ENCODE data around the gene TNS3. TPM values are rescaled to one million over a fixed set of nuclear protein-coding genes. Genes with fewer than 3 reads are reported as not detected.

Gene TNS3
- total RNA-seq, 1 donor from 2014 or later: 40.8 TPM

DNA sequence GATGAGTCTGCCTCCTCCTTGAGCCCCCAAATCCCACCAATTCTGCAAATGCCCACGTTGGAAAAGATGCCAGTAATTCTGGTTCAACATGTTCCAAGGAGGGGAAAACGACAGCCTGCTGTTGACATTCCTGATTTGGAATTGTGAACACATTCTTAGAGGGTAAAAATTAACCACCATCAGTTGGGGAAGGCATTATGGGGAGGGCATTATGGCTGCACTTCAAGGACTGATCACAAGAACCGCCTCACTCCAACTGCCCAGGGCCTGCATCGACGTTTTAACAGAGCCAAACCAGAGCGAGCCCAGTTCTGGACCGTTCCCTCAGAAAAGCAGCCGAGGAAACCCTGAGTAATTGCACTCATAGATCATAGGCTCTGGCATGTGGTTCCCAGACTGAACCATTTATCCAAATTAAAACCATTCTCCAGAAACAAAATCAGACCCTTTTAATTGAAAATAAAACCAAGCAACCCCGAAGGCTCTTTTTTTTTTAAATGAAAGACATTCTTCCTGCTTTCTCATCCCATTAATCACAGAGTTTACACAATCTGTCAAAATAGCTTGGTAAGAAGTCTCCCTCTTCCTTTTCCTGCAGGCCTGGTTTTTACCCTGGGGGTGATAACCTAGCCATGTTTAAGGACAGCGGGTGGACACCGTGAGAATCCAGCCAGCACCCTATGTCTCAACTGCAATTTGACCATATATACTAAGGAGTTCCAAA, 8.0 kb downstream of the TNS3 start:
- DNase-seq (ENCODE audit: low read depth): peak; percentile 68
- H3K4me3 ChIP-seq (ENCODE audit: low read depth, low read length): peak overlapping the region; percentile 27
- TF ChIP-seq, protein P1, sequence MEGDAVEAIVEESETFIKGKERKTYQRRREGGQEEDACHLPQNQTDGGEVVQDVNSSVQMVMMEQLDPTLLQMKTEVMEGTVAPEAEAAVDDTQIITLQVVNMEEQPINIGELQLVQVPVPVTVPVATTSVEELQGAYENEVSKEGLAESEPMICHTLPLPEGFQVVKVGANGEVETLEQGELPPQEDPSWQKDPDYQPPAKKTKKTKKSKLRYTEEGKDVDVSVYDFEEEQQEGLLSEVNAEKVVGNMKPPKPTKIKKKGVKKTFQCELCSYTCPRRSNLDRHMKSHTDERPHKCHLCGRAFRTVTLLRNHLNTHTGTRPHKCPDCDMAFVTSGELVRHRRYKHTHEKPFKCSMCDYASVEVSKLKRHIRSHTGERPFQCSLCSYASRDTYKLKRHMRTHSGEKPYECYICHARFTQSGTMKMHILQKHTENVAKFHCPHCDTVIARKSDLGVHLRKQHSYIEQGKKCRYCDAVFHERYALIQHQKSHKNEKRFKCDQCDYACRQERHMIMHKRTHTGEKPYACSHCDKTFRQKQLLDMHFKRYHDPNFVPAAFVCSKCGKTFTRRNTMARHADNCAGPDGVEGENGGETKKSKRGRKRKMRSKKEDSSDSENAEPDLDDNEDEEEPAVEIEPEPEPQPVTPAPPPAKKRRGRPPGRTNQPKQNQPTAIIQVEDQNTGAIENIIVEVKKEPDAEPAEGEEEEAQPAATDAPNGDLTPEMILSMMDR (conservative IDR thresholded peaks at IDR 0.05; ENCODE audit: low read depth, low read length): no peak

DNA sequence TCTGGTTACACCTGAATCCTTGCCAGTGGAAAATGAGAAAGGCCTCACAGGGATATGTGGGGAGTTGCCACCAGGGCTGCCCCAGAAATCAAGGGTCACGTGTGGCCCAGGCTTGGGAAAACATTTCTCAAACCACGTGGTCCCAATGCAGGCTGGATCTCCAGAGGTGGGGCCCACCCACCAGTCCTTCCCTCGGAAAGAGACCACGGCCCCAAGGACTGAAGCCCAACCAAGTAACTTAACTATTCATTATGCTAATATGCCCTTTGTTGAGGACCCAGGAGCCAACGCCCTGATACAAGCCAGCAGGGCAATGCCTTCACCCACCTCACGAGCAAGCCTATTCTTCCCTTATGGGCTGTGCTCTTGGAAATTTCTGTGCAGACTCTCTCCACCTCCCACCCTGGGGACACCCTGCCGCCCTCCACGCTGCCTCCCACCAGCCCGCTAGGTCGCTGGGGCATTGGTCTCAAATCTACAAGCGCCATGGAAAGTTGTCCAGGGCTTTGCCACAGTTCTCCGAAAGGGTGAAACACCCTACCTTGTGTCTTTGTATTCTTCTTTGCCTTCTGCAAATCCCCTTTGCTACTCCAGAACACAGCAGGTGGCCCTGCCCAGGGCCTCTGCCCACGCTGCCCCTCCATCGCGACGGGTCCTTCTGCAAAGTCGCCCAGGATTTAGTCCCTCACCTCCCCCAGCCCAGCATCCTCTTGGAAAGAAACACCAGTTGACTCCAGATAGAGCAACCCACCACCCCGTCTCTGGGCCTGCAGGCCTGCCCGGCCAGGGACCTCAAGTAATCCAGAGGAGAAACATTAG, 8.8 kb downstream of the TNS3 start:
- H3K4me3 ChIP-seq (ENCODE audit: low read depth, low read length): peak overlapping the region; percentile 27
- no peak for DNase-seq (ENCODE audit: low read depth)
- TF ChIP-seq, protein P1 (conservative IDR thresholded peaks at IDR 0.05; ENCODE audit: low read depth, low read length): no peak

DNA sequence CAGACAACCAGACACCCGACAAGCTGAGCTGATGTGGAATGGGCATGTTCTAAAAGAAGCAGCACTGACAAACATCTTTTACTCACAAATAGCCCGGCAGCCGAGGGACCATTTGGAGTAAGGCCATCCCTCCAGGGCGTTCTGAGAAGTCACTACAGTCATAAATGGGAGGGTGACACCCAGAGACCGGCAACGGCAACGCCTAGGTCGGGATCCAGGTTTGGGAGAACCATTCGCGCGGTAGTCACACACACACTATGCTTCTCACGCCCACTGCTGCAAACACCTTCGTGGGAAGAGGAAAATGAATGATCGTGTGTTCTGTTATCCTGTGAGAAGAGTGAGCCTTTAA, 9.8 kb downstream of the TNS3 start:
- TF ChIP-seq, protein P1 (conservative IDR thresholded peaks at IDR 0.05; ENCODE audit: low read depth, low read length): no peak
- DNase-seq (ENCODE audit: low read depth): no peak
- H3K4me3 ChIP-seq (ENCODE audit: low read depth, low read length): peak overlapping the region; percentile 19

DNA sequence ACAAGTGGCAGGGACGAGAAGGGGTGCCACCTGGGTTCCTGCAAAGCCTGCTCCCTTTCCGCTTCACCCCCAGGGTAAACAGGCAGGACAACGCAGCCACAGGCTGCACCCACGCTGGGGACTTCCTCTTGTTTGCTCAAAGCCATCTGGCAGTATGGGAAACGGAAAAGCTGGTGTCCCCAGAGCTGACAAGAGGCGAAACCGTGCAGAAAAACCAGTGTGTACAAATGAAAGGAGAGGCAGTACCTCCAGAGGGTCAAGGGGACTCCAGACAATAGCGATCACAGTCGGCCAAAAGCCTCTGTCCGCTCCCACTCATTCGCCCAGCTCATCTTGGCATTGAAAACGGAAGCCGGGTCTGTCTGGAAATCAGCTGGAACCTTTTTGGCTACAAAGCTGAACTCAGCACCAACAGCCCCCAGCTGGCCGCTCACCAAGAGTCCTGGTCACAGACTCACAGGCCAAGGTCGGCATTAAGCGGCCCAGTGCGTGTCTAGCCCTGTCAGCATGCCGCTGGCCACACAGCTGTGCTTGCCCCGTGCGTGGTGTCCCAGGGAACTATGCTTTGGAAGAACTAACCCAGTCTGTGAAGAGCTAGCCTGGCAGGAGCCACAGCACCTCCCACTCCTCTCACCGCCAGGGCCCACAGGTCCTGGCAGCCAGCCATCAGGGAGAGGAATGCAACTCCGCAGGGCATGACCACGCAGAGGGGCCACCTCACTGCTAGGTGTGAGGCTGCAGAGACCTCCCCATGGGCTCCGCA, 10.4 kb downstream of the TNS3 start:
- TF ChIP-seq, protein P1 (conservative IDR thresholded peaks at IDR 0.05; ENCODE audit: low read depth, low read length): no peak
- H3K4me3 ChIP-seq (ENCODE audit: low read depth, low read length): peak overlapping the region; percentile 19
- no peak for DNase-seq (ENCODE audit: low read depth)

DNA sequence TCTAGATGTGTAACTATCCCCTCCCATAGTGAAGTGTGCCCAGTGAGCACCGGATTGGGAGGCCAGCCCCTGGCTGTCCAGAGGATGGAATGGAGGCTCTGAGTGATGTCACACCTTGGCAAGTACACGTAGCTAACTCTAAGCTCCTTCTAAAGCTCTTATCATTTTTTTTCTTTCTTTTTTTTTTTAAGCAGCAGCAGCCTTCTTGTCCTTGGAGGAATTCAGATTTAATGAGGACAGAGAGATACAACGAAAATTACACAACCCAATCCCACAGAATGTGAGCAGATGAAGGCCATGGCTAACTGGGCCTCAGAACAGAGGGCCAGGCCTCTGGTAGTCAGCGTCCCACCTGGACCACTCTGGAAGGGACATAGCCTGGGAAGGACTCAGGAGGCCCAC, 11.3 kb downstream of the TNS3 start:
- no peak for DNase-seq (ENCODE audit: low read depth)
- TF ChIP-seq, protein P1 (conservative IDR thresholded peaks at IDR 0.05; ENCODE audit: low read depth, low read length): no peak
- H3K4me3 ChIP-seq (ENCODE audit: low read depth, low read length): no peak overlapping the region

DNA sequence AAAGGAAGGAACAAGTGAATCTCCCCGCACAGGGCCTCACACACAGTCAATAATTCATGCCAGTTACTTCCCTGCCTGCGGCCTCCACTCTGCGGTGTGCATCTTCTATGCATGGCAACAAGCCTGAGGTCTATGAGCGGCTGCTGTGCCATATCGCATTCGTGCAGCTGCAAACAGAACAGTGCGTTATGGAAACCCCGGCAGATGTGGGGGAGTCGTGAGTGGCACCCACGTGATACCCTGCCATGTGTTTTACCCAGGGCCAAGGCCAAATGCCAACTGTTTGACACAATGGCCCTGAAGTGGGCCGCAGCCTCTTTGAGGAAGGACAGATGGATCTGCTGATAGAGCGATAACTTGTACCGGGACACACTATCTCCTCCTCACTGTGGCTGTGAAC, 13.4 kb downstream of the TNS3 start:
- TF ChIP-seq, protein P1 (conservative IDR thresholded peaks at IDR 0.05; ENCODE audit: low read depth, low read length): no peak
- no peak overlapping the region for H3K4me3 ChIP-seq (ENCODE audit: low read depth, low read length)
- no peak for DNase-seq (ENCODE audit: low read depth)
